ENCODE data around the gene FOXP1.

The FOXP1 gene

DNA sequence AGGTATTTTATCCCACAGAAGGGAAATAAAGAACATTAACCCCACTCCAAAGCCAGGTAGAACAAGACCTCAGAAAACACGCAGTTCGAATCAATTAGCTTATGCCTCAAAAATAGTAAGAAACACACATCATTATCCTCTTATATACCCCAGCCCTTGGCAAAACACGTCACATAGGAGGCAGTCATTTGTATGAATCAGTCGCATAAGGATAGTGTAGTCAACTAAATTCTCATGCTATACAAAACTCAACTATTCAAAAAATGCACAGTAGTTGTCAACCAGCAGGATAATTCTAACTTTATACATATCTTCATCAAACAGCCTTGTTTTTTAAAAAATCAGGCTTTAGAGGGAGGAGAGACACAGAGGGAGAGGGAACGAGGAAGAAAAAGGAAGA is 298.4 kb downstream of the FOXP1 start:
- DNase-seq (ENCODE audit: low read depth, low spot score): no peak

DNA sequence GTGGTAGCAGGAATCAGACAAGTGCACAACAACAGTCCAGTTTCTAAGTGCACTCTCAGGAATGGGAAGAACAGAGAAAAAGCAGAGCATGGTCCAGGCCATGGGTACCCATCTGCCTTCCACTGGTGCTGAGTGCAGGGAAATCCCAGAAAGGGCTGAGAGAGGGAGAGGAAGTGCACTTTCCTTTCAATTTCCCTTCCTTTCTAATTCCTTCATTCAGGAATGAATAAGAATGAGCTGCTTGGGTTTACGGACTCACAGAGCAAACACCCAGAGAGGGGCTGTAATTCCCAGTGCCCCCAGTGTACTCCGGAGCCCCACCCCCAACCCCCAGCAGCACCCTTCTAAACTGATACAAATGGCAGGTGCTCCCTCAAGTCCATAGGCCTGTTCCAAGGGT is 300.6 kb downstream of the FOXP1 start:
- no peak overlapping the region for H3K4me3 ChIP-seq (ENCODE audit: low read length)
- no peak for DNase-seq (ENCODE audit: low read depth, low spot score)

More for the DNA sequence above, 298.4 kb downstream of the FOXP1 start:
- H3K4me3 ChIP-seq (ENCODE audit: low read length): no peak overlapping the region

DNA sequence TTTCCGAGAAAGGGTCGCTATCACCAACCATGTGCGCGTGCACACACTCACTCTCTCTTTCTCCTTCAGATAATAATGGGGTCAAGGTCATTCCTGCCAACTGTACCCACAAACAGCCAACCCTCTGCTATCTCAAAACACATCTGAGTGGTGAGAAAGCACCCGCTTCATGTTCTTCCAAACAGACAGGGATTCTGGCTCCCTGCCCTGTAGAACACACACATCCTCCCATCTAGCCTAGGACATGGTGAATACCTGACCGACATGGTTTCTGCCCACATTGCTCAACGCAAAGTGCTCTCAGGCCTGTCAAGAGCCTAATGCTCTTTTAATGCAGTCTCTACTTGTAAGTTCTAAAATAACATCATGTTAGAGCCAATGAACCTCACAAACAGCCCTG is 302.2 kb downstream of the FOXP1 start:
- no peak for DNase-seq (ENCODE audit: low read depth, low spot score)

DNA sequence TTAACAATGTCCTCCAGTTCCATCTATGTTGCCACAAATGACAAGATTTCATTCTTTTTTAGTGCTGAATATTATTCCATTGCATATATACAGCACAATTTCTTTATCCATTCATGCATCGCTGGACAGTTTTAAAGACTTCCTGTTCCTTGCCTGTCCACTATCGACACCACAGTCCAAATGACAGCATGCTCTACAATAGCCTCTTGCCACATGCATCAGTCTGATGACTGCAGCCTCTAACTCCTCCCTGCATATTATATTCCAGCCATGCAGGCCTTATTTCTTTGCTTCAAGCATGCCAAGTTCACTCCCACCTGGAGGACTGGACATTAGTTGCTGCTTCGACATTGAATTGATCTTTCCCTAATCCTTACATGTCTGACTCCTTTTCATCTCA is 306.2 kb downstream of the FOXP1 start:
- DNase-seq (ENCODE audit: low read depth, low spot score): no peak

More for the DNA sequence above, 302.2 kb downstream of the FOXP1 start:
- no peak overlapping the region for H3K4me3 ChIP-seq (ENCODE audit: low read length)

DNA sequence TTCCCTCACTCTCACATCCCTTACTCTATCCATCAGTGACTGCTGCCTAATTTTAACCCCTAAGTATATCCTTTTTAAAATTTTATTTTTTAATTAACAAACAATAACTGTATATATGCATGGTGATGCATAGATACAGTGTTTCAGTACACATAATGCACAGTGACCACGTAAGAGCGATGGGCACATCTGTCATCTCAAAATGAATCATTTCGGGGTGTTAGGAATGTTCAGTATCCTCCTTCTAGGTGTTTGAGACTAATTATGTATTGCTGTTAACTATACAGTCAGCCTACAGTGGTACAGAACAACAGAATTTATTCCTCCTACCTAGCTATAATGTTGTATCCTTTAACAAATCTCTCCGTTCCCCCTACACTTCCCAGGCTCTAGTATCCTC is 307.0 kb downstream of the FOXP1 start:
- DNase-seq (ENCODE audit: low read depth, low spot score): no peak
- H3K4me3 ChIP-seq (ENCODE audit: low read length): no peak overlapping the region

More for the DNA sequence above, 306.2 kb downstream of the FOXP1 start:
- no peak overlapping the region for H3K4me3 ChIP-seq (ENCODE audit: low read length)

DNA sequence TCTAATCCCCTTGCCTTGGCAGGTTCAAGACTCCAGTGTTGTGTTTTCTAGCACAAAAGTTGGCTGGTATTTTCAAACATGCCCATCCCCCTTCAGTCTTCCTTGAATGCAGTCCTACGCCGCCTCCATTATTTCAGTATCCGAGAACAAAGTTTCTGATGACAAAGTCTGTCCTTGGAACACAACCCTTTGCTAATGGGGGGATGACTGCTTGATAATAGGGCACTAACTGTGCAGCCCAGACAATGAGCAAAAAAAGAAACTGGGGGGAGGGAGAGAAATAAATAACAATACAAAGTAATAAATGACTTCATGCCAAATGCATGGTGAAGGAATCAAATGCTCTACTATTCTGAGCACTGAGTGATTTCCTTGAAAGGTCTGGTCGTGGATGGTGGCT is 310.1 kb downstream of the FOXP1 start:
- DNase-seq (ENCODE audit: low read depth, low spot score): no peak
- H3K4me3 ChIP-seq (ENCODE audit: low read length): no peak overlapping the region

DNA sequence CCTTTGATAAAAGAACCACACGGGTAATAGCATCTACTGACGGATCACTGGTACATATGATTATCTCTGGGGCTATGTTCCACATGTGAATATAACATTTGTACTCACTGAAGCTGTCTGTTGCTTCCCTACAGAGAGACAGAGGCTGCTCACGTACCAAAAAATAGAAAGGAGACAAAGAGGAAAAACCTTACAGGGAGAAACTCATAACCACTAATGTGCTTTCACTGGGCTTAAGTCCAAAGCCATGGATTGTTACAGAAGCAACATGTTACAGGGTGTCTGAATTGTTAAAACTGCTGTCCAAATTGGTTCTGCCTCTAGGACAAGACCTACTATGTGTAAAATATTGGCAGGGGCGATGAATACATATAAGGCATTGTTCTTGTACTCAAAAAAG is 311.9 kb downstream of the FOXP1 start:
- no peak for DNase-seq (ENCODE audit: low read depth, low spot score)
- H3K4me3 ChIP-seq (ENCODE audit: low read length): no peak overlapping the region

DNA sequence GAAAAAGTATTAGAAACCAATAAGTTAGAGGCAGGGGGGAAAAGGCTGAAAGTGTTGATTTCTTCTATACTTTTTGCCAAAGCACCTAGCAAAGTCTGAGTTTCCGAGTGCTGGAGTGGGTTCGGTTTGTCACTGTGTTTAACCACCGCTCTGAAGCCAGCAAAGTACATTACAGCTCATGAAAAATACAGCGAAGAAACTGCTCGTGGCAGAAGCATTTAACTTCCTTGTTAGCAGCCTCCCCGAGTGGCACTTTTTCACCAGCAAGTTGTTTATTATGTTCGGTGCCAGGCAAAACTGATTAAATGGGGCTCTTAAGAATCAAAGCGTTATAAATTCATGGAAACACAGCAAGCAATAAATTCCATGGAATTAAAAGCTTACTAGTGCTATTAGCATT is 313.6 kb downstream of the FOXP1 start:
- no peak overlapping the region for H3K4me3 ChIP-seq (ENCODE audit: low read length)
- DNase-seq (ENCODE audit: low read depth, low spot score): no peak

DNA sequence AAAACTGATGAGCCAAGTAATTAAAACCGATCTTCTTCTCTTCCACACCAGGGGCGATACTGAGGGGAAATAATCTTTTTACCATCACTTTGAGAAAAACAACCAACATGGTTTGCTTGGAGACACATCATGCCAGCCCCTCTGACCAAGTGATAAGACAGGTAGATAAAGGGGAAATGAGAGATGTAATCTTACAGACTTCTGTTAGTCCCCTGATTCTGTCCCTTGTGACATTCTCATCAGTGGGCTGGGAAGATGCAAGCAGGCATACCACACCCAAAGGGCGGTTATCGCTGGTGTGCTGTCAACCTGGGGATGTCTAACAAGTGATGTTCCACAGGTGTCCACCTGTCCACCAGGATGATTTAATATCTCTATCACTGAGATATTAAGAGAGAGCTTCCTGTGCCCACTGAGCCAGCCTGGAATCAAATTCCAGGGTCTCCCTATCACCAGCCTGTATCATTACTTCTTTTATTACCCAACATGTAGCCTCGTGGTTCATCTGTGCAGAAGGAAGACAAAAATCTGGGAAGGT is 315.0 kb downstream of the FOXP1 start:
- DNase-seq (ENCODE audit: low read depth, low spot score): no peak
- no peak overlapping the region for H3K4me3 ChIP-seq (ENCODE audit: low read length)

DNA sequence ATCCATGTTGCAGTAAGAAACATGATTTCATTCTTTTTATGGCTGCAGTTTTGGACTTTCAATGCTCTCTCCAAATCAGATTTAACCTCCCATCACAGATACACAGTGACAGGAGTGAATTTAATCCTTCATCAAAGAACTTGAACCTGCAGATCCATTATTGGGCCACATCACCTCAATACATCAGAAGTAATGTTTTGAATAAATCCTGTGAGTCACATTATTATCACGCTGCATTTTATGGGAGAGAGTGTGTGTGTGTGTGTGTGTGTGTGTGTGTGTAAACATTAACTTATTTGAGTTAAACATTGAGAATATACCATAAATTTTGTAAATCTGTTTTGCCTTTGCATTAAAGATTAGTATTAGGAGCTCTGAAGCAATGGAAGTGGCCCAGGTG is 316.7 kb downstream of the FOXP1 start:
- DNase-seq (ENCODE audit: low read depth, low spot score): no peak
- H3K4me3 ChIP-seq (ENCODE audit: low read length): no peak overlapping the region

DNA sequence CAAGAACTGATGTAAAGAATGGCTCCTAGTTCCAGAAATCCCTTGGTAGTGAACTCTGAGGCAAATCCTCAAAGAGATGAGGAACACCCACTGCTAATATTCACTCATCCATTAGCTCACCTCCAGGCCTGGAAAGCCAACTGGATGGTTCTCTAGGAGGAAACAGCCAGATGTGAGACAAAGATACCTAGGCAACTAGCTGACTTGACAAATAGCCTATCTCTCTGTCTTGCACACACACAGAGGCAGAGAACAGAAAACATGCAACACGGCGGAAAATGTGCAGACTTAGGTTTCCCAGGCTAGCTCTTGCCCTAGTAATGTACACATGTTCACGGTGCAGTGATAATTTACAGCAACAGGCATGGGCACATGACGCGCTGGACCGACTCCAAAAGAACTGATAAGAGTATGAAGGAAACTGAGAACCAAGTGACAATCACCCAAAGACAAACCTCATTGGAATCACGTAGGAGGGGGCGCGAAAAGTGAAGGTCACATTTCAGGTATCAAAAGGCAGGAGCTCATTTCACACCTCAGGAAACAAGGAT is 318.1 kb downstream of the FOXP1 start:
- no peak overlapping the region for H3K4me3 ChIP-seq (ENCODE audit: low read length)
- DNase-seq (ENCODE audit: low read depth, low spot score): no peak

DNA sequence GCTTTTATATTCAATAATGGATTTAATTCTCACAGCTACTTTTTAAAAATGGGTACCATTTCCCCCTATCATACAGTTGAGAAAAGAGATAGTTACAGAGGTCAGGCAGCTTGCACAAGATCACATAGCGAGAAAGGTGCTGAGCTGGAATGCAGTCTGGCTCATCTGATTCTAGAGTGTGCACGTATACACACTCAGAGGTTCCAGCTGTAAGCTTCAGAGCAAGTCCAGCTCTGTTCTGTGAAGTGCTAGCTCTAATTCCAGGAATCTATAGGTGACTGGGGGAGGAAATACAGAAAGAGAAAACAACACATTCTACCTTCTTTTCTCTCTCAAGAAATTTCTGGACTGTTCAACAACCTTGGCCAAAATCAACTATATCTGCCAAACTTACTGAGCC is 318.7 kb downstream of the FOXP1 start:
- no peak overlapping the region for H3K4me3 ChIP-seq (ENCODE audit: low read length)
- DNase-seq (ENCODE audit: low read depth, low spot score): no peak

DNA sequence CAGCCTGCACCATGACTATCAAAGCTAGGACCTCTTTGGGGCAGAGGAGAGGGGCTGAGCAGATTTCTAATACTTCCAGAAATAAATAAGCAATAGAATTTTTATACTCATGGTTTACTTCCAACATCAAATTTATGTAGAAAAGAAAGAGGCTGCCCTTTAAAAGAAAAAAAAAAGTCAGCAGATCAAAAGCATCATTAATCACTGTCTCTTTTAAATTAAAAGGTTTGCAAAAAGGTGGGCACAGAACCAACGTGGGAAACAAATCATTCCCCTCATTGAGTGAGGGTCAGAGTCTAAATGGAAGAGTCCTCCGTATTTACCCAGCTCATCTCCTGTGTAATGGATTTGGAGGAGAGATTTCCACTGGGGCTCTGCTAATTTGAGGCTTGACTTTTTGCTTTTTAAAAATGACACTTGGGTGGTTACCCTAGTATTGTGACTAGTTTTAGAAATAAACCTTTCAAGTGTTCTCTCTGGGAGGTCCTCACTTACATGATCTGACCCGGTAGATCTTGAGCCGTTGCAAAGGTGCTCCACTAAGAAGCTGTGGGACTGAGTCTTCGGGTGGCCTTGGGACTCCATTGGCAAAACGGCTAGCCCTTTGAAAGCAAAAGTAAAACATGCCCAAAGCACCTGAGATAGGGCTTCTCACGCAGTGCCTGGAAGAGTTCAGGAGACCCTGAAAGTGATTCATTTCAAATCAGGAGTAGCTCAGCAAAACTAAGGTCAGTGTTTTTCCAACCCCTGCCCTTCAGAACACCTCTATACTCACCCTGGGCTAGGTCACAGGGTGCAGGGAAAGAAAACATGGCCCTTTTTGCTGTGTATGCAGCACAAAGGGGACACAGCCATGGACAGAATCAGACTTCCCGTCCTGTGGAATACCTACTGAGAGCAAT is 320.9 kb downstream of the FOXP1 start:
- H3K4me3 ChIP-seq (ENCODE audit: low read length): no peak overlapping the region
- DNase-seq (ENCODE audit: low read depth, low spot score): no peak

DNA sequence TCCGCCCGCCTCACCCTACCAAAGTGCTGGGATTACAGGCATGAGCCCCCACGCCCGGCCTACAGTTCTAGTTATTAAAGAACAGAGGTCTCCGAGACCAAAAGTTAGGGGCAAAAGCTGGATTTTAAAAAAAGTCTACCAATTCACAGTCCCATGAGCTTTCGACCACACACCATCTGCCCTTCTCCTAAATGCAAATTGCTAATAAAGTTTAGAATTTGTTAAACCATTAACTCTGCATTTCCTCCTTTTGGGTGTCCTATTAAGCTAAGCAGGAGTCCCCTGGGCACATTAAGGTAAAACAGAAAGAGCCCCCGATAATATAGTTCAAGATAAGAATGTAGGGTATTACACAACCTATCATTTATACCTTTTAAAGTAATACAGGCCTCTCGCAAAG is 322.7 kb downstream of the FOXP1 start:
- no peak for DNase-seq (ENCODE audit: low read depth, low spot score)
- H3K4me3 ChIP-seq (ENCODE audit: low read length): no peak overlapping the region

DNA sequence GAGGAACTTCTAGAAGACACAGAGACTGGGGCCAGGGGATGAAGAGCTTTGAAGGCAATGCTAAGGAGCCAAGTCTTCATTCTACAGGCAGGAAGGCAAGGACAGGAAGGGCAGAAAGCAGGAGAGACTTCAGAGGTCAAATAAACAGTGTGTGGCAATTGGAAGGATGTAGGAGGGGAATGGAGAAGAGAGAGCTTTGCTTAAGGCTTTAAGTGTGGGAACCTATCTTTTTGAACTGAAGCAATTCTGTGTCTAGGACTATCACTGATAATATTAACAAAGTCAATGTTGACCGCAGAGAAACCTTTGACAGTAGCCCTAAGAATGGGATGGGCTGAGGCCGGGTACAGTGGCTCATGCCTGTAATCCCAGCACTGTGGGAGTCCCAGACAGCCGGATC is 325.0 kb downstream of the FOXP1 start:
- H3K4me3 ChIP-seq (ENCODE audit: low read length): no peak overlapping the region
- no peak for DNase-seq (ENCODE audit: low read depth, low spot score)

DNA sequence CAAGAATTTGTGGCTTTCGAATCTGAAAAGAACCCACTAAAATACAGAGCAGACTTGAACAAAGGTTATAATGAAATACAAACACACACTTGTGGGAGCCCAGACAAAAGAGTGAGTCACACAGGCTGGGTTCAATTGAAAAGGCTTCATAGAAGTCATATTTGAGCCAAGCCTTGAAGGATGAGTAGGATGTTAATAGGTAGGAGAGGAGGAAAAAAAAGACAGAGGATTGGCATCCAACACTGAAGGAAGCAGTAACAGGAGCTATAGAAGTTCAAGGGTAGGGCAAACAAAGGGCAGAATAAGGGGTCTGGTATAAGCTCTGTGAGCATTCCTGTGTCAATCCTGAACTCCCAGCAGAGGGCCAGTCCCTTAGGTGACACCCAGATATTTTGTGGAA is 325.4 kb downstream of the FOXP1 start:
- H3K4me3 ChIP-seq (ENCODE audit: low read length): no peak overlapping the region
- no peak for DNase-seq (ENCODE audit: low read depth, low spot score)

DNA sequence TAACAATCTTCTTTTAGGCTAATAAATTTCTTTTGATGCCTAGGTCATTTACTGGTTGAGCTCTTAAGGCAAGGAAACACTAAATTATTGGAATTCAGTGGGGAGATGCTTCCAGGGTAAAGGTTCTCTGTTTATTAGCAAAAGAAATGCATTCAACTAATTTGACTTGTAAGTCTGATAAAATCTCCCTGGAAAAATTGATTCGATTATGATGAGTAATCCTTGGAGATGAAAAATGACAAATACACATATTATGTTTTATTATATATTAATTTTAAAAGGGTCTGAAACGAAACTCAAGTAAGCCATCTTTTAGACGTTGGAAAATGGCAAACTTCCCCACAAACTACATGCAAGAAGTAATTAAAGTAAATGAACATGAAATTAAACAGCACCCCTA is 328.0 kb downstream of the FOXP1 start:
- no peak for DNase-seq (ENCODE audit: low read depth, low spot score)
- H3K4me3 ChIP-seq (ENCODE audit: low read length): no peak overlapping the region

DNA sequence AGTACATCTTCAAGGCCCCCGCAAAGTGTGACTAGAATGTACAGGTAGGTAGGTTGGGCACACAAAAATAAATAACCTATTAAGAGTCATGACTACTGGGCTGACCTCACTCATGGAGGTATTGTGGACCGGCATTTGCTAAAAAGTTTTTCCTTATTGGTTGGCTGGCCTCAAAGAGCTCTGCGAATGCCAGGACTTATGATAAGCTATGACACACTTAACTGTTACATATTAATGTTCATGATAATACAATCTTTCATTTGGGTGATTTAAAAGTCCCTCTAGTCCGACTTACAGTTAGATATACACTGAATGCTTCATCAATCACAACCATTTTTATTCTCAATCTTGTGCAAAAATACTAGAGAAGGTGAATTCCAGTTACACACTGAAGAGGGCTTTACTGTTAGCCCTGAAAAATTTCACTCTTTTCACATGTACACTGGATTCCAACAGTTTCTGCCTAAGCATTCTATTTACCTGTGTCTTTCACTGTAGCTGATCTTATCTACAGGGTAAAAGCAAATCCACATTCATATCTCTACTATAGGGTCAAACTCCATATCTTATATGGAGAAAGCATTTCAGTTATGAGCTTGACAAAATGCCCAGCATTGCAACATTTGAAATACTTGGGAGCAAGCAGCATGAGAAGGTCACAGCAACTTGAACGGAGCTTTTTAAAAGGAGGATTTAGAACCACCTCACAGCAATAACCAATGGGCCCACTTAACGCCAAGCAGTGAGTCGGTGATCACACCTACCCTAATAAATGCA is 329.1 kb downstream of the FOXP1 start:
- DNase-seq (ENCODE audit: low read depth, low spot score): no peak
- no peak overlapping the region for H3K4me3 ChIP-seq (ENCODE audit: low read length)

DNA sequence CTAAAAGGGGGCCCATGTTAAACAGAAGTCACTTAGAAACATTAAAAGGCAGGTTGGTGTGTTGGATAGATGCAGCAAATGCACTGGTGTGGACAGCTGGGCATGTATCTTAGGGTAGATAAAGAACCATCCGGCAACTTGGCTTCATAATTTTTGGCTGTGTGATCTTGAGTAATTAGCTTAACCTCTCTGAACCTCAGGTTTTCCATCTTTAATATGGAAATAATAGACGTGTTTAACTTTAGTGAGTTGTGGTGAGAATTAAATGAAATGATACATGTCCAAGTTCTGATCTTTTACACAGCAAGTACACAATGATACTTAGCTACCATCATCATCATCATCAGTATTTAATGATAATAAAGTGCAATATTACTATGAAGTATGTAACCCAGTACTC is 330.4 kb downstream of the FOXP1 start:
- no peak overlapping the region for H3K4me3 ChIP-seq (ENCODE audit: low read length)
- no peak for DNase-seq (ENCODE audit: low read depth, low spot score)

DNA sequence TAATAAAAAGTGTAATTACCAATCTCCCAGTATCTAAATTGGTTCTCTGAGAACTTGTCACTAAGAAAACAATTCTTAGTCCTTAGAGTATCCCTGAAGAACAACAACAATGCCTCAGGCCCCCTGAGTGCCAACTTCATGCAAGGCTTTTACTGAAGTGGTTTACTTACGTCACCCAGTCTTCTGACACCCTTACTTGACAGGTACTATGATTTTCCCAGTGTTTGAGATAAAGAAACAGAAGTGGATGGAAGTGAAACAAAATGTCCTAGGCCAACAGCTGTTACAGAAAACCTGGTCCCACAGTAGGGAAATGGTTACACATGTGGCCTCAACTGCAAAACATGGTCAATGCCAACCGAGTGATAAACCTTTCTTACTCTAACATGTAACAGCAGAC is 331.1 kb downstream of the FOXP1 start:
- no peak for DNase-seq (ENCODE audit: low read depth, low spot score)
- no peak overlapping the region for H3K4me3 ChIP-seq (ENCODE audit: low read length)

Data from Jurkat, Clone E6-1 (cell line).